Pancreas (tissue), 10 donors: ENCODE results near the gene HTR5A. TPM values are rescaled to one million over a fixed set of nuclear protein-coding genes. Genes with fewer than 3 reads are reported as not detected.

Experiments
- ATAC-seq, 4 donors: fragments of 200-7000 bp; cut with Tn5 transposase; one replicate each; pipeline versions ENCODE4 v1.8.0 to v1.9.1; 2020; ENCODE audit warnings: mild to moderate bottlenecking in 4 of 4, moderate library complexity in 4 of 4
- DNase-seq, 6 donors: peaks; one replicate each; pipeline ENCODE4 v3.0.0-alpha.2; 2020
- FAIRE-seq: peaks from 2 replicates; lab custom pipeline; 2012; peaks lifted over from hg19 to GRCh38; lab: Jason Lieb, UNC
- H3K27ac ChIP-seq, 4 donors: fragments of 200-600 bp; sonication (generic); 1 replicate in 3 of 4; 2 replicates in 1 of 4; pipeline versions ENCODE4 v1.5.0 to v1.8.0; 2020
- H3K27me3 ChIP-seq, 4 donors: fragments of 200-600 bp; one replicate each; pipeline ENCODE4 v1.8.0; 2021
- H3K36me3 ChIP-seq, 3 donors: fragments of 200-600 bp; sonication (generic) in 1 of 3; one replicate each; pipeline versions ENCODE4 v1.5.0 to v1.8.0; 2020 to 2021
- H3K4me1 ChIP-seq, 3 donors: fragments of 200-600 bp; one replicate each; pipeline ENCODE4 v1.8.0; 2021
- H3K4me3 ChIP-seq, 4 donors: fragments of 200-600 bp; sonication (generic) in 2 of 4; one replicate each; pipeline versions ENCODE4 v1.5.0 to v1.8.0; 2020 to 2021
- H3K9me3 ChIP-seq, 4 donors: fragments of 200-600 bp; one replicate each; pipeline ENCODE4 v1.8.0; 2021
- CTCF ChIP-seq, 4 donors: fragments of 200-600 bp; sonication (generic) in 3 of 4; IDR thresholded peaks; one replicate each; pipeline versions ENCODE4 v1.5.0 to v1.8.0; 2021; ENCODE audit warnings: antibody characterized with exemption in 4 of 4
- WGBS, 2 donors: extraction: QIAGEN DNeasy Blood & Tissue Kit; methylation state at CpG; one replicate each; pipeline ENCODE4 v1.1.7; 2013; 5-methylcytosine and 5-hydroxymethylcytosine counted together
- intact Hi-C, 3 donors: fragments of 100-400 bp; cut with DNase I; formaldehyde crosslinking; loops; one replicate each; pipeline versions ENCODE4 v1.11.1 to v1.14.2; 2022
- polyA plus RNA-seq, 2 donors: library from polyadenylated mRNA; stranded (reverse); fragments of 200-250 nt; gene quantifications; one replicate each; pipeline ENCODE4 v1.2.3, GENCODE V29; 2013
- total RNA-seq, 6 donors: library from RNA; stranded (reverse); fragmentation: NEBNext Ultra II Directional in 4 of 6; extraction: Animal tissue kit (Norgen Biotek cat#: 25700) in 4 of 6; gene quantifications; one replicate each; pipeline versions ENCODE4 v1.2.1 to v1.2.4, GENCODE V29; 2021 to 2023
- donor health status: healthy with polysubstance abuse.
- donor health status: DM: no; HTN: no; CAD: no; lungs with moderate emphysema.
- donor health status: DM: no; HTN: no; CAD: no.
- donor health status: control.
- donor health status: control.
- donor health status: Bipolar disorder and iron deficiency.
- donor health status: DM: yes; HTN: yes; CAD: no.
- donor health status: DM: no; HTN: no; CAD: no.
- donor health status: DM: no; HTN: no; CAD: no.
- donor health status: DM: yes; HTN: yes; CAD: no.

Gene HTR5A
- total and polyA plus RNA-seq, 8 donors, result not detected

- H3K9me3 ChIP-seq, result no peaks in the 10 kb centered on the region
- H3K4me3 ChIP-seq, result no peak overlapping the region
- 71 to 79% methylated on average over 4 of the region's 4 CpGs for WGBS, 2 donors
- no peaks in the 10 kb centered on the region for H3K27me3 ChIP-seq
- H3K27ac ChIP-seq, result no peak overlapping the region
- no peak for TF ChIP-seq CTCF (IDR thresholded peaks at IDR 0.05)
- DNase-seq (no peak), ATAC-seq (no peak), FAIRE-seq (no peak)
- no peaks in the 10 kb centered on the region for H3K36me3 ChIP-seq
- H3K4me1 ChIP-seq, result no peaks in the 10 kb centered on the region
- intact Hi-C loops, result no loop called here
Measured at GRCh38 chr7:155038335-155038734, 31.8 kb upstream of the HTR5A start.

DNA sequence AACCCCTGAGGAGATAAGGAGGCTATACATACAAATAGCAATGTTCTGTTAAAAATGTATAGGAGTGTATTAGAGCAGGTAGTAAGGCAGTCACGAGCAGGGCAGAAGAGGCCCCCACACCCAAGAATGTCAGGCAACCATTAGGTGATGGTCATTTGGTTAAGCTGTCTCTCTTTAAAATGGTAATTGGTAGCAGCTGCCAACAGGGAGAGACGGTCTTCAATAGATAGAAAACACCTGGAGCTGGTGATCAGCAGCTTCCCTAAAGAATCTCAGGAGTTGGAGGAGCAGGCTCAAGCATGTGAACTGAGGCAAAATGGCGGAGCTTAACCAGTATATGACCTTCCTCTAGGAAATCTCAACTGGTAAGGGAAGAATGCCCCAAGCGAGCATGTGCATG is 26.4 kb upstream of the HTR5A start:
- no peak for DNase-seq
- TF ChIP-seq CTCF (IDR thresholded peaks at IDR 0.05), result no peak
- no peak for FAIRE-seq

DNA sequence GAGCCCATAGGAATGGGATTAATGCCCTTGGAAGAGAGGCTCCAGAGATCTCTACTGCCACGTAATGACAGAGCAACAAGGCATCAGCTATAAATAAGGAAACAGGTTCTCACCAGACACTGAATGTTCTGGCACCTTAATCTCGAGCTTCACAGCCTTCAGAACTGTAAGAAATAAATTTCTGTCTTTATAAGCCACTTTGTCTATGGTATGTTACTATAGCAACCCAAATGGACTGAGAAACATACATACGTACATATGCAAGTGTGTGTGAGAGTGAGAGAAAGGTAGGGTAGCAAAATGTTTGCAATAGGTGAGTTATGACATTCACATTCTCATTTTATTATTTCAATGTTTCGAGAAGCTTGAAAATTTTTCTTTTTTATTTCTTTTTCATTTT is 22.1 kb upstream of the HTR5A start:
- ATAC-seq (no peak), DNase-seq (no peak), FAIRE-seq (no peak)
- Histone ChIP-seq H3K36me3 (no peaks in the 10 kb centered on the region), H3K4me3 (no peak overlapping the region), H3K27me3 (no peaks in the 10 kb centered on the region), H3K9me3 (no peaks in the 10 kb centered on the region), H3K27ac (no peak overlapping the region), H3K4me1 (no peaks in the 10 kb centered on the region)
- 56 to 60% methylated on average over 4 of the region's 4 CpGs for WGBS, 2 donors
- no peak for TF ChIP-seq CTCF (IDR thresholded peaks at IDR 0.05)
- intact Hi-C loops, result no loop called here

More for the DNA sequence above, 26.4 kb upstream of the HTR5A start:
- Histone ChIP-seq H3K27me3 (no peaks in the 10 kb centered on the region), H3K9me3 (no peaks in the 10 kb centered on the region), H3K4me1 (no peaks in the 10 kb centered on the region), H3K4me3 (no peak overlapping the region), H3K36me3 (no peaks in the 10 kb centered on the region), H3K27ac (no peak overlapping the region)
- ATAC-seq, result no peak
- WGBS, 2 donors, result 61 to 65% methylated on average over 4 of the region's 4 CpGs
- intact Hi-C loops, result no loop called here

GRCh38 chr7:155051355-155051754 is 18.8 kb upstream of the HTR5A start:
- Histone ChIP-seq H3K4me3 (no peak overlapping the region), H3K9me3 (no peaks in the 10 kb centered on the region), H3K27me3 (no peaks in the 10 kb centered on the region), H3K36me3 (no peaks in the 10 kb centered on the region), H3K27ac (no peak overlapping the region), H3K4me1 (no peaks in the 10 kb centered on the region)
- no peak for DNase-seq
- no peak for FAIRE-seq
- 88 to 92% methylated on average over 4 of the region's 4 CpGs for WGBS, 2 donors
- intact Hi-C loops, result no loop called here
- ATAC-seq, result no peak
- TF ChIP-seq CTCF (IDR thresholded peaks at IDR 0.05), result no peak

- Histone ChIP-seq H3K27me3 (no peaks in the 10 kb centered on the region), H3K36me3 (no peaks in the 10 kb centered on the region), H3K27ac (no peak overlapping the region), H3K9me3 (no peaks in the 10 kb centered on the region), H3K4me3 (no peak overlapping the region), H3K4me1 (no peaks in the 10 kb centered on the region)
- TF ChIP-seq CTCF (IDR thresholded peaks at IDR 0.05), result no peak
- ATAC-seq, result no peak
- no peak for FAIRE-seq
- intact Hi-C loops, result no loop called here
- 59 to 69% methylated on average over 12 of the region's 12 CpGs for WGBS, 2 donors
- DNase-seq, result no peak
Measured at GRCh38 chr7:155053002-155053401, 17.1 kb upstream of the HTR5A start.
